GM04503 (cell line): ENCODE data around the gene MRPL41.
A peak's percentile ranks its signal among the peaks of the same experiment; 100 is the strongest.
"Not testable (repeated sequence)": the region's sequence is repeated elsewhere in the genome, so short reads cannot be mapped to it uniquely, and the experiment has no call there.

Experiments
- DNase-seq: peaks from one replicate; pipeline ENCODE4 v3.0.0-alpha.2; 2012; ENCODE audit warnings: low read depth

The MRPL41 gene

DNA sequence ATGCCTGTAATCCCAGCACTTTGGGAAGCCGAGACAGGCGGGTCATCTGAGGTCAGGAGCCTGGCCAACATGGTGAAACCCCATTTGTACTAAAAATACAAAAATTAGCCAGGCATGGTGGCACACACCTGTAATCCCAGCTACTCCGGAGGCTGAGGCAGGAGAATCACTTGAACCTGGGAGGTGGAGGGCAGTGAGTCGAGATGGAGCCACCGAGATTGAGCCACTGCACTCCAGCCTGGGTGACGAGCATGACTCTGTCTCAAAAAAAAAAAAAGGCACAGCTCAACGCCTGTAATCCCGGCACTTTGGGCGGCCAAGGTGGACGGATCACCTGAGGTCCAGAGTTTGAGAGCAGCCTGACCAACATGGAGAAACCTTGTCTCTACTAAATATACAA, 2.0 kb downstream of the MRPL41 start:
- DNase-seq, result not testable (repeated sequence)

DNA sequence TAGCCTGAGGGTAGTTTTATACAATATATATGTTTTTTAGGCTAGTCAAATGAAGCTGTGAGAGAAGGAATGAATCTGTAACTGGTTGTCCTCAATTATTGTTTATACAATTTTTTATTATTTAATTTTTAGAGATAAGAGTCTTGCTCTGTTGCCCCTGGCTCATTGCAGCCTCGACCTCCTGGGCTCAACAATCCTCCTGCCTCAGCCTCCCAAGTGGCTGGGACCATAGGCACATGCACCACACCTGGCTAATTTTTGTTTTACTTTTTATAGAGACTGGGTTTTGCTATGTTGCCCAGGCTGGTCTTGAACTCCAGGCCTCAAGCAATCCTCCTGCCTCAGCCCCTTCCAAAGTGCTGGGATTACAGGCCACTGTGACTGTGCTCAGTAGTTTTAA, 2.7 kb downstream of the MRPL41 start:
- no peak for DNase-seq

DNA sequence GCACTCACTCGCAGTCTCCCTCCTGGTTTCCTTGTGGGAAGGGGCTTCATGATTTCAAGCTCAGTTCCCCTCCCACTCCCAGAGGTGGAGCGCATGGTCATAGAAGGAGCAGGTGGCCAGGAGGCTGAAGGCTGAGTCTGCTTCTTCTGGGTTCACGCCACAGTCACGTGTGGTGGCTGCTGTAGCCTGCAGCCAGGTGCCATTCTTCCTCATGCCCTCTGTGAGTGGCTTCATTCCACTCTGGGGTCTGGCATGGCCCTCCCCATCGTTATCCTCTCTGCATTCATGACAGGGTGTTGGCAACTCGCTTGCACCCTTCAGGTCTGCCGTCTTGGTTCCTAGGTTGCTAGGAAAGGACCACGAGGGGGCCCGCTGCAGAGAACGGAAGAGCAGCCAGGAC, 3.5 kb downstream of the MRPL41 start:
- no peak for DNase-seq

GRCh38 chr9:137556069-137556838, 4.6 kb downstream of the MRPL41 start:
- DNase-seq, result no peak

DNA sequence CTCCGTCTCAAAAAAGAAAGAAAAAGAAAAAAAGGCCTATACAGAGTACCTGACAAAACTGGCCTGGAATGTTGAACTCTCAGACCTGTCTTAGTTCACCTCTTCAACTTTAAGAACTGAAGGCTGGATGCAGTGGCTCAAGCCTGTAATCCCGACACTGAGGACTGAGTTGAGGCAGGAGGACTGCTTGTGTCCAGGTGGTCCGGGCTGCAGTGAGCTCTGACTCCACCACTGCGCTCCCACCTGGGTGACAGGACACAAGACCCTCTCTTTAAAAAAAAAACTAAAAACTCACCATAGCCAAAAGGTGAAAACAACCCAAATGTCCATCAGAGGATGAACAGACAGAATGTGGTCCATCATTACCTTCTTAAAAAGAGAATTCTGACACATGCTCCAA, 6.4 kb downstream of the MRPL41 start:
- no peak for DNase-seq

DNA sequence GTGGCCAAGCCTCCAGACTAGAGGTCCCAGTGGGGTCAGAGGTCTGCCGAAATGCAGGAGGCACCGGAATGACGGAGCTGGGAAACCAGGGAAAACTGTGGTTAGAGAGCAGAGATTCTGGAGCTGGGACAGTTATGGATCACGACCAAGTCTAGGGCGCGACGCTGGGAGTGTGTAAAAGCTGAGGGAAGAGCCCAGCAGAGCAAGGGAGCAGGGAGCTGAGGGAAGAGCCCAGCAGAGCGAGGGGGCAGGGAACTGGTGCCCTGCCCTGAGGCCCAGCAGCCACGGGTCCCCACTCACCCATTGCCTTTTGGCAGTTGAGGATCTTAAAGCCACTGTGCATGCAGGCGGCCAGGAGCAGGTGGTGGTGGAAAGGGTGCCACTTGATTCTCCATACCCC, 12.5 kb downstream of the MRPL41 start:
- DNase-seq, result no peak

- no peak for DNase-seq
Measured at GRCh38 chr9:137564817-137565411, 13.2 kb downstream of the MRPL41 start.

GRCh38 chr9:137568445-137568844, 16.8 kb downstream of the MRPL41 start:
- DNase-seq, result not testable (repeated sequence)

- no peak for DNase-seq
Measured at GRCh38 chr9:137569609-137570203, 18.0 kb downstream of the MRPL41 start.

DNA sequence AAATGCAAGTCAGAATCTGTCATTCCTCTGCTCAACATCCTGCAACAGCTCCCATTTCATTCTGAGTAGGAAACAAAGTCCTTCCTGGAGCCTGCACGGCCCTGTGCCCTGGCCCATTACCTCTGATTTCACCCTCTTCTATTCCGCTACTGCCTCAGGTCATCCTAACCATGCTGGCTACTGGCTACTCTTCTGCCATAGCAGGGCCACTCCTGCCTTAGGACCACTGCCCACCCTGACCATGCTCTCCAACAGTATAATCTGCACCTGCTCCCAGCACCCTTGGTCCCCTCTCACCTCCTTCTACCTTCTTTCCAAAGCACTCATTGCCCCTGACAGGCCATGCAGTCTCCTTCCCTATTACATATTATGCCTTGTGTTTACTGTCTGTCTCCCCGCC, 18.9 kb downstream of the MRPL41 start:
- DNase-seq, result no peak

DNA sequence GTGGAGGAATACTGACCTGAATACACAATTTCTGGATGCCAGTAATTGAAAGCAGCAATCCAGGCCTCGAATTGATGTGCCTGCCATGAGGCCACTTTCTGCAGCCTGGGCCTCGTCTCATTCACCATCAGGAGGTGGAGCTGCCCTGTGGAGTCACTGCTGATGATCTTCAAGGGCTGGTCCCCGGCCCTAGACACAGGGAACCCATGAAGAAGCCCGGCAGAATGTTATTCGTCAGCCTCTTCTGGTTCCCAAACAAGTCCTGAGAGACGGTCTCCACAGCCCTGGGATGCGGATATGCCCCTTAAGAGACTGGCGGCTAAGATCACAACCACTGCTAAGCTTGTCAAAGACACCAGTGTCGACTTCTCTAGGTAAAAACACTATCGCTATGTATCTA, 22.5 kb downstream of the MRPL41 start:
- DNase-seq, result no peak

DNA sequence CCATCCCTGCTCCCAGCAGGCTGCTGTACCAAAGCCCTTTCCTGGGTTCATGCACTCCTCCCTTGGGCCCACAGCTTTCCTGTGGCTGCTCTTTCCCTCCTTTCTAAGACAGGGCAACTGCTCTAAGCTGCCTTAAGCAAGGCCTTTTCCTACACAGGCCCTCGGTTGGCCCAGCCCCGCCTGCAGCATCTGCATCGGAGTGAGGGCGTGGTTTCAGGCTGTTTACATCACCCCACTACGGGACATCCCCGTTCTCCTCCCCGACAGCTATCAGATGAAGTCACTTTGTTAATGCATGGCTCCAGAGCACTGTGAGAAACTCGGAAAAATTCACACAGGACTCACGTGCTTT, 23.7 kb downstream of the MRPL41 start:
- no peak for DNase-seq

DNA sequence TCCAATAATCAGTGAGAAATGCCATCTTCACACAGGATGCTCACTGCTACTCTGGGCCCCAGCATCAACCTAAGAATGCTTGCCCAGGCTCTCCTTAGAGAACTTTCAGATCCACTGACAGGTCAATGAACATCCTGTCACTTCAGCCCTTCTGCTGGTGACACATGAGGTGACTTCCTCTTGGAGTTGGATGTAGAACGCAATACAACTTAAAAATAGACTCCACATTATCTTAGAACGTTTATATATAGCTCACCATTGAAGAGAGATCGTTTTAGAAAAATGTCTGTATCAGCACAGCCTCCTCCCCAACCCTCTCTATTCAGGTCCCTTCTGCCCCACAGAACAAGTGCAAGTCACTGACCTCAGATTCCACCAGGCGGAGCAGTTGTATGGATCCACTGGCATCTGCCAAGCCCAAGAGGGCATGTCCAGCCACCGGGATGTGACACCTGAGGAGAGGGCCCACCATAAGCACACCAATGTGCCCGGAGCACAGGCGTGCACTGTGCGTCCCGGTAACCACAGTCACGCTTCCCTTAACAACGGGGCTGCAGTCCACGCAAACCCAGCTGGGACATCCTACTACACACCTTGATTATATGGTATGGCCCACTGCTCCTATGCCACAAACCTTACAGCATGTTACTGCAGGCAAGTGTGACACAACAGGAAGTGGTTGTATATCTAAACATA, 24.2 kb downstream of the MRPL41 start:
- no peak for DNase-seq

GRCh38 chr9:137578518-137579258, 27.0 kb downstream of the MRPL41 start, which contains the start of gene DPH7:
DPH7 (minus strand) TSS chr9:137578925; CDS start chr9:137578777, 148 bp downstream.
- peak; percentile 45 for DNase-seq

DNA sequence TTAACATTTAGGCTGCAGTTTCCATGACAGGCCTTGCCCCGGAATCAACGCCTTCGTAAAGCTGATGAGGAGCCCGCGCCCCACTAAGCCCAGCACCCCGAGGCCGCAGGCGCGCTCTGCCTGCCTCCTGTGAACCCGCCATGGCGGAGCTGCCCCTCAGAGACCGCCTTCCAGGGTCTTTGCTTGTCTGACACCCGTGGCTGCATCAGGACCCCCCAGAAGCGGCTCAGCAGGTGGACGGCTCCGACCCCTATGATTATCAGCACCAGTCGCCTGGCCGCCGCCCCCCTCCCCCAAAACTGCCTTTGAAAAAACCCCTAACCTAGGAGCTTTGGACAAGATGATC, 27.6 kb downstream of the MRPL41 start:
- DNase-seq, result no peak

DNA sequence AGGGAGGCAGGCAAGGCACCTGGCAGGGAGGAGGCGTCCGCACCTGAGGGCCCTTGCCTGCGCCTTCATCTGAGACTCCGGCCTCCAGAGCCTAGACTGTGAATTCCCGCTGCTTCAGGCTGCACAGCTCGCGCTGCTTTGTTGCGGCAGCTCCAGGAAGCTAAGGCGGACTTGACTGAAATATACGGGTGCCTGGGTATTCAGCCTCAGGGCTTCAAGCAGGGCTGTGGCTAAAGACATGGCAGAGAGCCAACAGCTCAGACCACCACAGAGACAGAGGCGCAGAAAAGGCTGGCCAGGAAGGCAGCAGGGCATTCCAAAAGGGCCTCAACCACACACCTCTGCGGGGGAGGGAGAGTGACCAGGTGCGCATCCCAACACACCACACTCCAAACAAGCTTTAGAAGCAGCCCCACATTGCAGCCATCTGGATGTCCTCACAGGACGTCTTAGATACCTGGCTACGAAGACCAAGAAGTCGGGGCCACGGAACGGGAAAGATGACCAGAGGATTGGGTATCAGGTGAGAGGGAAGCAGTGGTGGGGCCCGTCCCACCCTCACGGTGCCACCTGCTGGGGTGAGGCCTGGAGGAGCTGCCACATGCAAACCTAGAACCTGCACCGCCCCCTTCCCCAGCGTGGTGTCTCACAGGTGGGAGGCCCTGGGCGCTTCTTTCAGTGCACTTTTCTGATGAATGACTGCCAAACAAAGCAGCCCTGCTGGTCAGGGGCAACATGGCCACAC, 28.7 kb downstream of the MRPL41 start:
- no peak for DNase-seq

- DNase-seq, result no peak
Measured at GRCh38 chr9:137580954-137581322, 29.3 kb downstream of the MRPL41 start.

DNA sequence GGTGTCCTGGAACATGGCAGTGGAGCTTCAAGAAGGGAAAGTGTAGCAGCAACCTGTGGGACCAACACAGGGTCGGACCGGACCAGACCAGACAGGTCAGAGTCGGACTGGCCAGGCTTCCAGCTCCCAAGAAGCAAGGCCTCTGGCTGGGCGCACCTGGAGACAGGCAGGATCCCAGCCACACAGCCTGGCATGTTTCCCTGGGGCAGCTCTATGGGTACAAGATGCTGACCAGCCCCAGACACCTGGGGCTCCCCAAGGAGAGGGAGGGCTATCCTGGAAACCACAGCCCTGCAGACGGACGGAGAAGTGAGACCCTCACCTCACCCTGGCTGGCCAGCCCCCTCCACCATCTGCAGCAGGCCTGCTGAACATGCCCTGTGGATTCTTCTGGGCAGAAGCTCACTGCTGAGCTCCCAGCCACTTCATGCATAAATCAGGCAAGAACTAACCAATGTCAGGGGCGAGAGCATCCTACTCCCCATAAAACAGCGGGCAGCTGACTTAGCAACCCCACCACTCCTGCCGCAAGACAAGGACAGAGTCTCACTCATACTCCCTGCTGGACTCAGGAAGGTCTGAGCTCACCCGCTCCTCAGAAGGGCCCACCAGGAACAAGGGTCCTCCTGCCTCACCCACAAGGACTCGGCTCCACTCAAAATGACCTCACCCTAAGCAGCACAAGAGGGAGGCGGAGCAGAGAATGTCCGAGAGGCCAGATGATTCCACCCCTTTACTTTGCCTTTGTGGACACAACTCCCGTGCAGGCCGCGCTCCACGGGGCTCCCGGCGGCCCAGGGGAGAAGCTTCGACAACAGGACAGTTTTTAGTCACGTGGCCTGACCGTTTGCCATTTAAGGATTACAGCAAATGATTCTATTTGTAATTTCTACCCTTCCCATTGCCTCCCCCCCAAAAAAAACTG, 29.9 kb downstream of the MRPL41 start:
- no peak for DNase-seq

DNA sequence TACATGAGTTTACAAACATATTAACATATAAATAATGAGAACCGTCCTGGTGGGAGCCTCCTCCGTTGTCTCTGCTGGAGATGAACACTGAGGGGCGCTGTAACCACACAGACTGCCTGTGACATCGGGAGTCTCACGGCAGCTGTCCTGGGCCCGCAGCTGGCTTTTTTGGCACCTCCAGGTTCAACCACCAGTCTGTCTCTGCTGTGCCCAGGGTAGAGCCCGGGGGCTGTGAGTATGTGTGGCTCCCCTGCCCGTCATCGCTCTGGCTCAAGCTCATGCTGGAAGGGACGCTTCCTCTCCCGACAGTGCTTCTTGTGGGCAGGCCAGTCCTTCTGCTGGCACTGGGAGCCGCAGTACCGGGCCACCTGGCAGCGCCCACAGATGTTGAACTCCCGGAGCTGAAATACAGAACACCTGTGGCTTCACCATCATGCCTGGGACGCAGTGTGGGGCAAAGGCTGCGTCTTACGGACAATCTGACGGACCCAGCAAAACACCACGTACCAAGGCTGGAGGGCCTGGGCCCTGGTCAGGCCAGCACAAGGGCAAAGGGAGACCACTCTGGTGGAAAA, 30.7 kb downstream of the MRPL41 start:
- DNase-seq, result no peak

- no peak for DNase-seq
Measured at GRCh38 chr9:137583347-137583746, 31.7 kb downstream of the MRPL41 start.
